ENCODE measurements around the gene MAST2.
"Not testable (repeated sequence)": the region's sequence is repeated elsewhere in the genome, so short reads cannot be mapped to it uniquely, and the experiment has no call there.

The MAST2 gene

DNA sequence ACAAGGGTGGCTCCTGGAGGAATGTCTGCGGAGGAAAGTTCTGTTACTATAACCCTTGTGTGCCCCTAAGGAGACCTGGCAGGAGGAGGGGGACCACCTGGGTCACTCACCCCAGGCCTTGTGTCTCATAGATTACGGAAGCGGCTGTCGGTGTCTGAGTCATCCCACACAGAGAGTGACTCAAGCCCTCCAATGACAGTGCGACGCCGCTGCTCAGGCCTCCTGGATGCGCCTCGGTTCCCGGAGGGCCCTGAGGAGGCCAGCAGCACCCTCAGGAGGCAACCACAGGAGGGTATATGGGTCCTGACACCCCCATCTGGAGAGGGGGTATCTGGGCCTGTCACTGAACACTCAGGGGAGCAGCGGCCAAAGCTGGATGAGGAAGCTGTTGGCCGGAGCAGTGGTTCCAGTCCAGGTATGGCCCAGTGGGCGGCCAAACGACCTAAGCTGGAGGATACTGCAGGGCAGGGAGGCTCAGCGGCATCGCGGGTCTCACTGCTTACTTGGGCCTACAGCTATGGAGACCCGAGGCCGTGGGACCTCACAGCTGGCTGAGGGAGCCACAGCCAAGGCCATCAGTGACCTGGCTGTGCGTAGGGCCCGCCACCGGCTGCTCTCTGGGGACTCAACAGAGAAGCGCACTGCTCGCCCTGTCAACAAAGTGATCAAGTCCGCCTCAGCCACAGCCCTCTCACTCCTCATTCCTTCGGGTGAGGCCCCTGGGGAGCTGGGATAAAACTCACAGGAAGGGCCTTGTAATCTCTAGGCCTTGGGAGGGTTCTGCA, 227.7 kb downstream of the MAST2 start:
- FAIRE-seq: no peak

DNA sequence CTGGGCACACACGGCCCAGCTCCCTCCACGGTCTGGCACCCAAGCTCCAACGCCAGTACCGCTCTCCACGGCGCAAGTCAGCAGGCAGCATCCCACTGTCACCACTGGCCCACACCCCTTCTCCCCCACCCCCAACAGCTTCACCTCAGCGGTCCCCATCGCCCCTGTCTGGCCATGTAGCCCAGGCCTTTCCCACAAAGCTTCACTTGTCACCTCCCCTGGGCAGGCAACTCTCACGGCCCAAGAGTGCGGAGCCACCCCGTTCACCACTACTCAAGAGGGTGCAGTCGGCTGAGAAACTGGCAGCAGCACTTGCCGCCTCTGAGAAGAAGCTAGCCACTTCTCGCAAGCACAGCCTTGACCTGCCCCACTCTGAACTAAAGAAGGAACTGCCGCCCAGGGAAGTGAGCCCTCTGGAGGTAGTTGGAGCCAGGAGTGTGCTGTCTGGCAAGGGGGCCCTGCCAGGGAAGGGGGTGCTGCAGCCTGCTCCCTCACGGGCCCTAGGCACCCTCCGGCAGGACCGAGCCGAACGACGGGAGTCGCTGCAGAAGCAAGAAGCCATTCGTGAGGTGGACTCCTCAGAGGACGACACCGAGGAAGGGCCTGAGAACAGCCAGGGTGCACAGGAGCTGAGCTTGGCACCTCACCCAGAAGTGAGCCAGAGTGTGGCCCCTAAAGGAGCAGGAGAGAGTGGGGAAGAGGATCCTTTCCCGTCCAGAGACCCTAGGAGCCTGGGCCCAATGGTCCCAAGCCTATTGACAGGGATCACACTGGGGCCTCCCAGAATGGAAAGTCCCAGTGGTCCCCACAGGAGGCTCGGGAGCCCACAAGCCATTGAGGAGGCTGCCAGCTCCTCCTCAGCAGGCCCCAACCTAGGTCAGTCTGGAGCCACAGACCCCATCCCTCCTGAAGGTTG, 231.4 kb downstream of the MAST2 start:
- no peak for FAIRE-seq

DNA sequence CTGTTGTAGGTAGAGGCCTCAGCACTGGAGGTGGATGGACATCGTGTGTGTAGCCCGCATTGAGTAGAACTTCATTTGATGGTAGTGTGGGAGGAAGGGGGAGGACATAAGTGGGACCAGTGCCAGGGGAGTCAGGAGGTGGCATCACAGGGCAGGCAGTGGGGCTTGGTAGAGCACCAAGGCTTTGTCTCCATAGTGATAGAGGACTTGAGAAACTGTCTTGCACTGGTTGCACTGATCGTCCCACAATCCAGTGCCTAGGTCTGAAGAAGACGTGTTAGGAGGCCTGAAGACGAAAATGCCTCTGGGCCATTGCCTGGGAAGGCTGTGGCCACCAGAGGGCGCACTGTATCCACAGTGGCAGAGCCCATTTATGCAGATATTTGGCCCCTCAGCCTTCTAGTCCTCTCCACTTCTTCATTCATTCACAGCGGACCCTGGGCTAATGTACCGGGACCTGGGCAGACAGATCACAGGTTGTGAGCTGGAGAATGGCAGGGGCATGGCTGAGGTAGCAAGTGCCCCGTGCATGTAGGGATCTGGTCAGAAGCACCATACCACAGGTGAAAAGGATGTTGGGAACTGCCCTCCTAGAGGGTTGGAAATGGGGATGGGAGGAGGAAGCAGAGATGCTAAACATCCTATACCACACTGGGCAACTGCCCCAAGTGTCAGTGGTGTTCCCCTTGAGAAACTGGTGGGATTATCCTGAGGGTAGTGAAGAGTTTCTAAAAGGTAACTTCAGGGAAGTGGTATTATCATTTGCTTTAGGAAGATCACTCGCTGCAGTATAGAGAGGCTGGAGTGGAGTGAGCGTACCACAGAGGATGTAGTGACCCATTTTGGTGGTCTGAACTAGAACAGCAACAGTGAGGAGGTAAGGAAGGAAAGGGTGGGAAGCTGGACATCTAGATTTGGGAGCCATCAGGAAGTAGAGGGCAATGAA, 233.8 kb downstream of the MAST2 start:
- no peak for FAIRE-seq

DNA sequence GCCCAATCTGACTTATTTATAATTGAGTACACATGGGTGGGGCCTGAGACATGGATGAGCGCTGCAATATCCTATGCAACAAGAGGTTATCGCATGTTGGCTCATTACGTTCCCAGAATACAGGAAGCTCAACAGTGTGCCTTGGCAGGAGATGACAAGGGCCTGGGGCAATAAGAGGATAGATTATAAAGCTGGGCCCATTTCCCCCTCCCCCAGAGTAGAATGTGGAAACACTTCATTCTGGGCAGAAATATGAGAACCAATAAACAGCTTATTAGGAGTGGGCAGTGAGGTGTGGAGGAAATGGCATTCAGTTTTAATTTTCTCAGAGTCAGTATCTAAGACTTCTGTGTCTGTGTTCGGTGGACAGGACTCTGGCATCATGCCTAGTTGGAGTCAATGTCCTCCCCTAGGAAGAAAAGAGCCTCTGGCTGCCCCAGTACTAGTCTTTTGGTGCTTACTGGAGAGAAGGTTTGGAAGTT, 236.2 kb downstream of the MAST2 start:
- FAIRE-seq: no peak

DNA sequence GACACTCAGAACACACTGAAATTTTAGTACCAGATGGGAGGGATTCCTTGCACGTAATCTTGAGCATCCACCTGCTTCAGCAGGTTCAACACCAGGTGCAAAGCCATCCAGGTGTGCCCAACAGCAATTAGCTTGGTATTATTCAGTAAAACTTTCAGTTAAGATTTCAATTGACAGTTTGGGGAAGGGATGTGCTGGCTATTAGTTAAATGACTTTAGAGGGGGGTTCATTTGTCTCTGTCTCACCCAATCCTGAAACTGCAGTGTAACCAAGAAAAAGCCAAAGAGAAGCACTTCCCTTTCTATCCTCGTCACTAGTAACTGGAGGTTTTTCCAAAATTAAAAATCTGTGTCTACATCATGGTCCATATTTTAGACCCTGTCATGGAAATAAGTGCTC, 238.1 kb downstream of the MAST2 start:
- no peak for FAIRE-seq

DNA sequence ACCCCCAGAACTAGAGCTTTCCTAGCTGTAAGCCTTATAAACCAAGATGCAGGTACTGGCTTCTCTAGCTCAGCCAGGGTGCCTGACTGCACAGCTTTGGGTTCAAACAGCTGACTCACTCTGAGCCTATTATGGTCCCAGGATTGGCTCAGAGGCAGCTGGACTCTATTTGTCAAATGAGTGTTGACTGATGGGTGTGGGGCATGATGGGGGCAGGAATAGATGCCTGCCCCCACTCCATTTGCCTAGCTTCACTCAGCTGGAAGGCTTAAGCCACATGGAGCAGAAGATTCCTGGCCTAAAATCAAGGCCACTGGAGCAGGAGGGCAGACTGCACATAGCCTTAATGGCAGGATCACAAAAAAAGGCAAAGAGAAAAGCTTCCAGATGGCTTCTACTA, 238.6 kb downstream of the MAST2 start:
- no peak for FAIRE-seq

DNA sequence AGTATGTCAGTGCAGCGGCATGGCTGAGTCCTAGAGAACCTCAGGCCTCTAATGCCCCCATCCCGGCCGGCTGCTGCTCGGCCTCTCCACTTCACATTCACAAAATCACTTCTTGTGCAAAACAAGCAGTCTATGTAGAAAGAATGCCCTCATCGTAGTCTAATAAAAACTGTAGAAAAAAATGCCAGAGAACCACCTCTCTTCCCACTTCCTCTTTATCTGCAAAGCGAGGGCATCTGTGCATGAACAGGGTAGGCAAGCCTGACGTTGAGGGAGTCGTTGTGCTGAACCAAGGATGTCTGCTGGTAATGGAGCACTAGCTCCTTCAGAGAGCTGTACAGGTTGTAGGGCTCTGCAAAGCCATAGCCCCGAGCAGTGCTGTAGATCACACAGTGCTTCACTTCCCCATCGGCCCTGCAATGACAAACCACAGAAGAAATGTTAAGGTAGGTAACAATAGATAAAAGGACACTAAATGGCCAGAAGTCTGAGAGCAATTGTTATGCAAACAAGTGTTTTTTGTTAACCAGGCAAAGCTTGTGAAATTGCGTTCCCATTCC, 240.1 kb downstream of the MAST2 start:
- FAIRE-seq: no peak

DNA sequence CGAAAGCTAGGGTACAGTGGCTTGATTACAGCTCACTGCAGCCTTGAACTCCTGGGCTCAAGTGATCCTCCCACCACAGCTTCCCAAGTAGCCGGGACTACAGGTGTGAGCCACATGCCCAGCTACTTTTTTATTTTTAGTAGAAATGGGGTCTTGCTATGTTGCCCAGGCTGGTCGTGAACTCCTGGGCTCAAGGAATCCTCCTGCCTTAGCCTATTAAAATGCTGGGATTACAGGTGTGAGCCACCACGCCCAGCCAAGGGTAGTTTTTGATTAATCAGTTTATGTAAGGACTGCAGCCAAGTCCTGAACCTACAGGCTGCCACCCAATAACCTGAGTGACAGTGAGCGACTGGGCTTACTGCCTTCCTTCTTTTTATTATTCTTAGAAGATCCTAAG, 240.7 kb downstream of the MAST2 start:
- no peak for FAIRE-seq

DNA sequence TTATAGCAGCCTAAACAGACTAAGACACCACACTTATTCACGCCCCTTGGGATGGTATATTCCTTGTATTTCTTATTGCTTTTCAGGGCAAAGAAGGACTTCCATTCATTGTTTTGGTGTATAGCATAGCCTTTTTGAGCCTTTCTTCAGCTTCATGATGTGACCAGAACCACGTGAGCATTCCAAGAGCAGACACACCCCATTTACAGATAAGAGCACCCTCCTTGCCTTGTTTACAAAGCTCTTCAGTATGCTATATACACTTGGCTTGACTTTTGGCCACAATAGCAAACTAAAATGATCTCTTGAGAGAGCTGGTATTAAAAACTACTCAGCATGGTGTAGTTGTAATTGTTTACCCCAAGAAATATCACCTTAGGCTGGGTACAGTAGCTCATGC, 250.3 kb downstream of the MAST2 start:
- no peak for FAIRE-seq

DNA sequence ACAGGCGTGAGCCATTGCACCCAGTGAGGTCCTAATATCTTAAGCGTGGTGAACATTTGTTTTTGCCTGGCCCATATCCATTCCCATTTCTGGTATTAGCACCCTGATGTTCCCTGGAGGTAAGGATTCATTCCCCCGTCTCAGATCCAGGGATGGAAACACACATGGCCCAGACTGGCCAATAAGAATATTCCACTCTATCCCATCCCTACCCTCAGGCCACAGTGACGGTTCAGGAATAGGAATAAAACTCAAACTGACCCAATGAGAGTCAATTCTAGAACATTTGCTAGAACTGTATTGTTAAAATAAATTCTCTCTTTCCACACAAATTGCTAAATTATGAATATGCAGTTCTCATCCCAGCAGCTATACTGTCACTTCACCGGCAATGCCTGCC, 252.9 kb downstream of the MAST2 start:
- no peak for FAIRE-seq

DNA sequence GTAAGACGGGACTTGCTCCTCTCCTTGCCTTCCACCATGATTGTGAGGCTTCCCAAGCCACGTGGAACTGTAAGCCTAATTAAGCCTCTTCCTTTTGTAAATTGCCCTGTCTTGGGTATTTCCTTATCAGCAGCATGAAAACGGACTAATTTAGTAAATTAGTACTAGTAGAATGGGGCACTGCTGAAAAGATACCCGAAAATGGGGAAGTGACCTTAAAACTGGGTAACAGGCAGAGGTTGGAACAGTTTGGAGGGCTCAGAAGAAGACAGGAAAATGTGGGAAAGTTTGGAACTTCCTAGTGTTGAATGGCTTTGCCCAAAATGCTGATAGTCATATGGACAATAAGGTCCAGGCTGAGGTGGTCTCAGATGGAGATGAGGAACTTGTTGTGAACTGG, 253.8 kb downstream of the MAST2 start:
- FAIRE-seq: not testable (repeated sequence)

DNA sequence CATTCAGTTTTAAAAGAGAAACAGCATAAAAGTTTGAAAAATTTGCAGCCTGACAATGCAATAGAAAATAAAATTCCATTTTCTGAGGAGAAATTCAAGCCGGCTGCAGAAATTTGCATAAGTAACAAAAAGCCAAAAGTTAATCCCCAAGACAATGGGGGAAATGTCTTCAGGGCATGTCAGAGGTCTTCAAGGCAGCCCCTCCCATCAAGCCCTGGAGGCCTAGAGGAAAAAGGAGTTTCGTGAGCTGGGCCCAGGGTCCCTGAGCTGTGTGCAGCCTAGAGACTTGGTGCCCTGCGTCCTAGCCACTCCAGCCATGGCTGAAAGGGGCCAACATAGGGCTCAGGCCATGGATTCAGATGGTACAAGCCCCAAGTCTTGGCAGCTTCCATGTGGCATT, 254.4 kb downstream of the MAST2 start:
- no peak for FAIRE-seq

DNA sequence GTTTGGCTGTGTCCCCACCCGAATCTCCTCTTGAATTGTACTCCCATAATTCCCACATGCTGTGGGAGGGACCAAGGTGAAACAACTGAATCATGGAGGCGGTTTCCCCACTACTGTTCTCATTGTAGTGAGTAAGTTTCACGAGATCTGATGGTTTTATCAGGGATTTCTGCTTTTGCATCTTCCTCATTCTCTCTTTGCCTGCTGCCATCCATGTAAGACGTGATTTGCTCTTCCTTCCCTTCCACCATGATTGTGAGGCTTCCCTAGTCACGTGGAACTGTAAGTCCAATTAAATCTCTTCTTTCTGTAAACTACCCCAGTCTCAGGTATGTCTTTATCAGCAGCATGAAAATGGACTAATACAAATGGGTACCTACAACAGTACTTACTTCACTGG, 255.5 kb downstream of the MAST2 start:
- no peak for FAIRE-seq

DNA sequence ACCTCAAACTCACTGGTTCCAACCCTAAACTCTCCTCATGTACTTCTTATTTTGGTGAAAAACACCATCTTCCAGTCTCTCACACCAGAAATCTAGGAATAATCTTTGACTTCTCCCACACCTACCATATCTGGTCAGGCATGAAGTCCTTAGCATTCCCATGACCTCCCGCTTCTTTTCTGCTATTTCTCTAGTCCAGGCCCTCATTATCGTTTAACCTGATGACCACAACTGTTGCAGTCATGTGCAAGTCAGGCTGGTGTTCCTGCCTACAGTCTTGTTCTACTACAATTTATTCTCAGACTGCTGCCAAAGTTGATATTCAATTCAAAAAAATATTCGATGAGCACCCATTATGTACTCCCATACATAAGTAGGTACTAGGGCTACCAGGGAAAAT, 257.7 kb downstream of the MAST2 start:
- no peak for FAIRE-seq

DNA sequence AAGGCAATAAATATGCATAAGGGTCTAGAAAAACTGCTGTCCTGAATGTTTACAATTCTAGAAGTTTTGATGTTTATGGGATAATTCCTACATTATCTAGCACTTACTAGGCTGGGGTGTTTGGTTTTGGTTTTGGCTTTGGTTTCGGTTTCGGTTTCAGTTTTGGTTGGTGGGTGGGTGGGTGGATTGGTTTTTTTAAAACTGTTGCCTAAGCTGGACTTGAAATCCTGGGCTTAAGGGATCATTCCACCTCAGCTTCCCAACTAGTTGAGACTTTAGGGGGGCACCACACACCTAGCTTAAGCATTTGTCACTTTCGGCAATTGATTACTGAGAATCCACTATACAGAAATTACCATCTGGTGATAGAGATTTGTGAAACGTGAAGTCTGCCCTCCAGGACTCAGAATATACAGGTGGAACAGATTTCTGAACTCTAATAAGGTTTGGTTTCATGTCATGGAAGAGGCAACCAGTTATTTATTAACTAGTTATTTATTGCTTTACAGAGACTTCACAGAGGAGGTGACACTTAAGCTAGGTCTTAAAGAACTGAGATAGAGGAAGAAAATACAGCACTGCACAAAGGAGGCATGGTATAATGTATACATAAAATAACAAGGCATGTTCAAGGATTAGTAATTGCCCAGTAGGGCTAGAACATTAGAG, 259.4 kb downstream of the MAST2 start:
- FAIRE-seq: no peak

DNA sequence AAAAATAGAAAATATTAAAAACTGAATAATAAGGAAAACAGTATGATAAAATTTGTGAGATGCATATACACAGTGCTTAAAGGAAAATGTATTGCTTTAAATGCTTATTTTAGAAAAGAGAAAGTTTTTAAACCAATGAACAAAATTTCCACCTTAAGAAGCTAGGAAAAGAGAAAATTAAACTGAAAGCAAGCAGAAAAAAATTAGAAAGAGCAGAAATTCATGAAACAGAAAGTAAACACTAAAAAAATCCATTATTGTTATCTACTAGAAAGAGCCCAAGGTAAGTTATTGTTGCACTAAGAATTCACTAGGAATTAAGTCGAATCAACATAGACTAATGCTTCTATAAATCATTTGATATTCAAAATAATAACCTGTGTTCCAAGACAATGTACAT, 261.3 kb downstream of the MAST2 start:
- FAIRE-seq: no peak

DNA sequence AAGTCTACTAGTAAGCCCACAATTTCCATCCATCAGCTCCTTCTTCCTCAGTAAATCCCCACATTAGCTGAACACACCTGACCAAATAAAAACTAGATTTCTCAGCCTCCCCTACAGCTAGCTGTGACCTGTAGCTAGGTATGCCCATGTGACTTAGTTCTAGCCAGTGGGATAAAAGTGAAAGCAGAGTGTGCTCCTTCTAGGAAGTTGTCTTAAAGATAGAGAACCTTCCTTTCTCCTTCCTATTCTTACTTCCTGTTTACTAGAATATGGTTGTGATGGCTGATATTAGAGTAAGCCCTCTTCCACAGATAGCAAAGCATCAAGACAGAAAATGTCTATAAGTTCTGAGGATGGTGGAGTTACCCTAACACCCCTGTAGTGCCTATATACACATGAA, 262.0 kb downstream of the MAST2 start:
- FAIRE-seq: no peak

DNA sequence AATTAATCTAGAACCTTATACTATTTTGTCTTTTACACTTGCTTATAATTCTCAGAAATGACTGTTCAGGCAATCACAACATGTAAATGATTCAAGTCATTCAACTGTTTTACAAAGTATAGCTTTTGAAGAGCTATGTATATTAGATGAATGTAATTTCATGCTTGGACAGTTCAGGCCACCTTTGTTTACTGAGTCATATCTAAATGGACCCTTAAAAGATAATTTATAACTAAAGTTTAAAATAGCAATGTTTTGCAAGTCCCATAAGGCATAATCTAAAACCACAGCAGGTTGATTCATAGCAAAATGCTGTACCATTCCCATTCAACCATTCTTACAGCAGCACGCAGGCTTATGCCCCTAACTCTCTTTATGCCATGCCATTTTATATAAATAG, 264.2 kb downstream of the MAST2 start:
- FAIRE-seq: no peak

DNA sequence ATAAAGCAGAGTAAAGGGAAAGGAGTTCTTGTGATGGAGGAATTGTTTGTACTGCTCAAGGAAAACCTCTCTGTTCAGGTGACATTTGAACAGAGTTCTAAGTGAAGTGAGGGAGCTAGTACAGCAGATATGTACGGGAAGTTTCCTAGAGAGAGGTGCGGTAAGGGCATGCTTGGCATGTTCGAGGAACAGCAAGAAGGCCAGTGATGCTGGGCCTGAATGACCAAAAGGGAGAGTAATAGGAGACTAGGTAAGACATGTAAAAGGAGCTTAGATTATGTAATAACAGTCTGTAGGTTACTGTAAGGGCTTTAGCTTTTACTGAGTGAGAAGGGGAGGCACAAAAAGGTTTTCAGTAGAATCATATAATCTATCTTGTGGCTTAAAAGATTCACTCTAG, 265.1 kb downstream of the MAST2 start:
- FAIRE-seq: no peak

DNA sequence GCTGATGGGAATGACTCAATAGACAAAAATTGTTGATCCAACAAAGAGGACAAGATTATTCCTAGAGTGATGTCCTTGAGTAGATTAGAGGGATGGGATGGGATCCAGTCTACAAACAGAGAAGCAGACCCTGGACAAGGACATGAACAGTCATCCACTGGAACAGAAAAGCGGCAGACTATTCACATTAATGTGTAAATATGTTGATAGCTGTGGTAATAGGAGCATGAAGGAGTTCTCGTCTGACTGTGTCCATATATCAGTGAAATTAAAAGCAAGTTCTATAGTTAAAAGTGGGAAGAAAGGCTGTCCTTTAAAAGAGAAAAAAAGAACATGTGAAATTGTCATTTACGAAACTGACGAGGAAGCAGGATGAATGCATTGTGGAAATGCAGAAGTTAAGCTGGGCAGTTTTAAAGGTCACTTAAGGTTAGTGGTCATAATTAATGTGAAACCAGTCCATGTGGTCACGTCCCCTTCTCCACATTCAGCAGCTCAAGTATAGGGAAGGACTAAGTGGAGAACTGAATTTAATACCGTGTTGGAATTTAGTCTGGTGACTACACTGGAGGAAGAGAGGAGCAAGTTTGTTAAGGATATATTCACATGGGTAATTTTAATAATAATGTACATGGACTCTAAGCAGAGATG, 266.9 kb downstream of the MAST2 start:
- FAIRE-seq: no peak

DNA sequence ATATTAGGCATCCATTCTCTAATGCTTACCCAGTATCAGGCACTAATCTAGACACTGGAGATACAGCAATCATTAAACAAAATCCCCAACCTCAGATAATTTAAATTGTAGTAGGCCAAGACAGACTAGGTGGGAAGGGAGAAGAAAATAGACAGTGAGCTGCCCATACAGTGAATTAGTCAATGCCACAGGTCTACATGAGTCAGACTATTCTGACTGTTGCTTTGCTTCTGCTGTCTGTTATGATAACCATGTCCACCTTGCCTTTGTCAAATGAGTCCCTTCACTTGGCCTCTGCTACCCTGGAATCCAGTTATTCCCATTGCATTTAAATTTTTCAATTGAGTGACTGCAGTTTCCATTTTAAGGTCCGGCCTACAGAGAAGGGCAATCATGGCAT, 269.6 kb downstream of the MAST2 start:
- no peak for FAIRE-seq

DNA sequence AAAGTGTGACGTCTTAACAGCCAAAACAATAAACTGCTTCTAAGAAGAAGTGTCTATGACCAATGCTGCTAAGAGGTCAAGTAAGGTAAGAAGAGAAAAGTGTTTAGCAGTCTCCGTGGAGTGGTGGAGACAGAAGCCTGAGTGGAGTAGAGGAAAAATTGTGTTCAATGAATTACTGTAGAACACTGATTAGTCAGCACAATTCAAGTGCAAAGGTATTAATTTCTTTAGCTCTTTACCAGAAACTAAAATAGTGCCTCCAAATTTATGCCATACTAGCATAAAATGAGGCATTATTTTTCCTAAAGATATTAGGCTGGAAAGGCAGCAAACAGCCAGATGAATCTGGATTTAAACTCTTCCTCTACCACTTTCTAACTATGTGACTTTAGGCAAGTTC, 272.9 kb downstream of the MAST2 start:
- FAIRE-seq: no peak

Measured in TTC549 (cell line).